IMR-90 (cell line): ENCODE measurements around the gene OSBPL1A.

Experiments
- CEBPB ChIP-seq: IDR thresholded peaks from 2 replicates; pipeline ENCODE4 v1.6.1; 2012; ENCODE audit warnings: low read depth, low read length, improper control_type of control experiment
- CTCF ChIP-seq: conservative IDR thresholded peaks from 2 replicates; pipeline ENCODE4 v1.5.1; 2012; ENCODE audit warnings: mild to moderate bottlenecking, low read depth, low read length, improper control_type of control experiment
- FOS ChIP-seq: fragments of 150-350 bp; IDR thresholded peaks from 2 replicates; pipeline ENCODE4 v1.6.1; 2016; ENCODE audit warnings: low read depth, low read length
- MAZ ChIP-seq: IDR thresholded peaks from 2 replicates; pipeline ENCODE4 v1.6.1; 2012; ENCODE audit warnings: low read depth, mild to moderate bottlenecking, low read length, improper control_type of control experiment, moderate library complexity, borderline replicate concordance
- MXI1 ChIP-seq: IDR thresholded peaks from 2 replicates; pipeline ENCODE4 v1.6.1; 2012; ENCODE audit warnings: low read depth, mild to moderate bottlenecking, low read length, moderate library complexity, borderline replicate concordance
- POLR2A ChIP-seq: IDR thresholded peaks from 2 replicates; pipeline ENCODE4 v1.6.1; 2012; ENCODE audit warnings: mild to moderate bottlenecking, low read depth, low read length
- RFX5 ChIP-seq: IDR thresholded peaks from 2 replicates; pipeline ENCODE4 v1.8.0; 2012; ENCODE audit warnings: low read depth, mild to moderate bottlenecking, low read length, moderate library complexity

- TF ChIP-seq CTCF: no peak
- no peak for TF ChIP-seq CEBPB
- TF ChIP-seq POLR2A: no peak
- TF ChIP-seq RFX5: no peak
- TF ChIP-seq MXI1: no peak
- TF ChIP-seq MAZ: no peak
- TF ChIP-seq FOS: no peak
Measured at GRCh38 chr18:24319757-24320156, 77.9 kb downstream of the OSBPL1A start.
